Measurements from ENCODE around the gene ZNF516. TPM values are rescaled to one million over a fixed set of nuclear protein-coding genes. Genes with fewer than 3 reads are reported as not detected.

The ZNF516 gene
- total and polyA plus RNA-seq, 4 donors, result 2.5 to 12.2 (median 7.6) TPM

DNA sequence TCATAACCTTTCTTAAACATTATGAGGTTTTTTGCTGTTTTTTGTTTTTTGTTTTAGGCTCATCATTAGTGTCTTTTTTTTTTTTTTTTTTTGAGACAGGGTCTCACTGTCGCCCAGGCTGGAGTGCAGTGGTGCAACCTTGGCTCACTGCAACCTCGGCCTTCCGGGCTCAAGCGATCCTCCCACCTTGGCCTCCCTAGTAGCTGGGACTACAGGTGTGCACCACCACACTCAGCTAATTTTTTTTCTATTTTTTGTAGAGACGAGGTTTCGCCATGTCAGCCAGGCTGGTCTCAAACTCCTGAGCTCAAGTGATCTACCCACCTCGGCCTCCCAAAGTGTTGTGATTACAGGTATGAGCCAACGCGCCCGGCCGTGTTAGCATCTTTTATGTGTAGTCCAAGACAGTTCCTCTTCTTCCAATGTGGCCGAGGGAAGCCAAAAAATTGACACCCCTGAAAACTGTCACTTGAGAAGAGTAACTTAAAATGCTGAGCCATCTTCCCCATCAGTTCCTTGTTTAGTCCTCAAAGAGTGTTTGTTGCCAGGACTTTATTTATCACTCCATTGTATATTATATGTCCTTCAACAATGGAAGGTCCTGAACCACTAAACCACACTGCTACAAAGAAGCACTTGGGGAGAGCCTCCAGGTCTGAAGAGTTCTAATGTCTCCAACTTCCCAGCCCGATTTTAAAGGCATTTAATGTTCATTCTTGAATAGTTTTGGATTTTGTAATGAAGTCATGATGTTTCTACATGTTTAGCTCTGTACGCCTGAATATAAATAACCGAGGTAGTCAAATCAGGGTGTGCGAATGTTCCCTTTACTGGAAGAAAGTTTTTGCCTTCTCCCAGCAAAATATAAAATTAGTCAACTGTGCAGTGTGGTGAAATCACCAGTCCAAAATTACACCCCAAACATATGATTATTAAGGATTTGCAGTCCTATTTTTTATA lies 26.4 kb downstream of the ZNF516 start:
- H3K4me1 ChIP-seq (ENCODE audit: control insufficient read depth in 4 of 4, insufficient read depth in 4 of 4, low read length in 3 of 4), result peaks cover 0 to 4% (median 3%) of the 10 kb centered on the region in 4 donors
- H3K9me3 ChIP-seq (ENCODE audit: control insufficient read depth in 4 of 4, low read length in 3 of 4), result no peaks in the 10 kb centered on the region
- peaks cover 0 to 1% (median 0%) of the 10 kb centered on the region in 4 donors for H3K36me3 ChIP-seq (ENCODE audit: control insufficient read depth in 4 of 4, insufficient read depth in 3 of 4, low read depth in 1 of 4, low read length in 3 of 4)
- no peak overlapping the region for H3K9ac ChIP-seq (ENCODE audit: low read depth in 1 of 2, low read length in 2 of 2)
- TF ChIP-seq FOXA2 (IDR thresholded peaks at IDR 0.05) (no peak), TAF1 (conservative IDR thresholded peaks at IDR 0.05) (no peak), FOXA1 (IDR thresholded peaks at IDR 0.05) (no peak), HNF4G (IDR thresholded peaks at IDR 0.05) (no peak)
- no peak overlapping the region for H3K27ac ChIP-seq (ENCODE audit: low read depth in 1 of 2, low read length in 2 of 2)
- no peak for DNase-seq (ENCODE audit: low spot score)
- no peaks in the 10 kb centered on the region for H3K27me3 ChIP-seq (ENCODE audit: control insufficient read depth in 4 of 4, insufficient read depth in 4 of 4, low read length in 3 of 4)
- no peak overlapping the region for H3K4me3 ChIP-seq (ENCODE audit: low read depth in 1 of 3, low read length in 3 of 3)
- 86% methylated on average over 16 of the region's 16 CpGs for WGBS

GRCh38 chr18:76467371-76468190 lies 27.5 kb downstream of the ZNF516 start:
- WGBS, result 71% methylated on average over 19 of the region's 19 CpGs
- Histone ChIP-seq H3K9ac (ENCODE audit: low read depth in 1 of 2, low read length in 2 of 2) (no peak overlapping the region), H3K9me3 (ENCODE audit: control insufficient read depth in 4 of 4, low read length in 3 of 4) (no peaks in the 10 kb centered on the region), H3K4me1 (ENCODE audit: control insufficient read depth in 4 of 4, insufficient read depth in 4 of 4, low read length in 3 of 4) (peaks cover 0 to 4% (median 3%) of the 10 kb centered on the region in 4 donors), H3K36me3 (ENCODE audit: control insufficient read depth in 4 of 4, insufficient read depth in 3 of 4, low read depth in 1 of 4, low read length in 3 of 4) (peaks cover 0 to 1% (median 0%) of the 10 kb centered on the region in 4 donors), H3K27ac (ENCODE audit: low read depth in 1 of 2, low read length in 2 of 2) (no peak overlapping the region), H3K27me3 (ENCODE audit: control insufficient read depth in 4 of 4, insufficient read depth in 4 of 4, low read length in 3 of 4) (no peaks in the 10 kb centered on the region), H3K4me3 (ENCODE audit: low read depth in 1 of 3, low read length in 3 of 3) (no peak overlapping the region)
- TF ChIP-seq HNF4A (conservative IDR thresholded peaks at IDR 0.05), result no peak
- TF ChIP-seq EGR1 (IDR thresholded peaks at IDR 0.05; ENCODE audit: low read depth in 2 of 2), result no peak
- no peak for TF ChIP-seq FOXA1 (IDR thresholded peaks at IDR 0.05)
- TF ChIP-seq GABPA (IDR thresholded peaks at IDR 0.05 in 1 of 2, conservative IDR thresholded peaks at IDR 0.05 in 1 of 2), result no peak
- no peak for TF ChIP-seq HNF4G (IDR thresholded peaks at IDR 0.05)
- no peak for TF ChIP-seq RXRA (IDR thresholded peaks at IDR 0.05)
- TF ChIP-seq, protein P1, sequence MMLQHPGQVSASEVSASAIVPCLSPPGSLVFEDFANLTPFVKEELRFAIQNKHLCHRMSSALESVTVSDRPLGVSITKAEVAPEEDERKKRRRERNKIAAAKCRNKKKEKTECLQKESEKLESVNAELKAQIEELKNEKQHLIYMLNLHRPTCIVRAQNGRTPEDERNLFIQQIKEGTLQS (IDR thresholded peaks at IDR 0.05), result no peak
- no peak for TF ChIP-seq TAF1 (conservative IDR thresholded peaks at IDR 0.05)
- TF ChIP-seq, protein P2, sequence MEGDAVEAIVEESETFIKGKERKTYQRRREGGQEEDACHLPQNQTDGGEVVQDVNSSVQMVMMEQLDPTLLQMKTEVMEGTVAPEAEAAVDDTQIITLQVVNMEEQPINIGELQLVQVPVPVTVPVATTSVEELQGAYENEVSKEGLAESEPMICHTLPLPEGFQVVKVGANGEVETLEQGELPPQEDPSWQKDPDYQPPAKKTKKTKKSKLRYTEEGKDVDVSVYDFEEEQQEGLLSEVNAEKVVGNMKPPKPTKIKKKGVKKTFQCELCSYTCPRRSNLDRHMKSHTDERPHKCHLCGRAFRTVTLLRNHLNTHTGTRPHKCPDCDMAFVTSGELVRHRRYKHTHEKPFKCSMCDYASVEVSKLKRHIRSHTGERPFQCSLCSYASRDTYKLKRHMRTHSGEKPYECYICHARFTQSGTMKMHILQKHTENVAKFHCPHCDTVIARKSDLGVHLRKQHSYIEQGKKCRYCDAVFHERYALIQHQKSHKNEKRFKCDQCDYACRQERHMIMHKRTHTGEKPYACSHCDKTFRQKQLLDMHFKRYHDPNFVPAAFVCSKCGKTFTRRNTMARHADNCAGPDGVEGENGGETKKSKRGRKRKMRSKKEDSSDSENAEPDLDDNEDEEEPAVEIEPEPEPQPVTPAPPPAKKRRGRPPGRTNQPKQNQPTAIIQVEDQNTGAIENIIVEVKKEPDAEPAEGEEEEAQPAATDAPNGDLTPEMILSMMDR (IDR thresholded peaks at IDR 0.05; ENCODE audit: low read depth, low read length, missing input control), result no peak
- no peak for DNase-seq (ENCODE audit: low spot score)

GRCh38 chr18:76466410-76466991 lies 28.5 kb downstream of the ZNF516 start:
- H3K36me3 ChIP-seq (ENCODE audit: control insufficient read depth in 4 of 4, insufficient read depth in 3 of 4, low read depth in 1 of 4, low read length in 3 of 4), result peaks cover 0 to 1% (median 0%) of the 10 kb centered on the region in 4 donors
- 95% methylated on average over 20 of the region's 20 CpGs for WGBS
- no peak overlapping the region for H3K9ac ChIP-seq (ENCODE audit: low read depth in 1 of 2, low read length in 2 of 2)
- H3K27me3 ChIP-seq (ENCODE audit: control insufficient read depth in 4 of 4, insufficient read depth in 4 of 4, low read length in 3 of 4), result no peaks in the 10 kb centered on the region
- peaks cover 0 to 4% (median 1%) of the 10 kb centered on the region in 4 donors for H3K4me1 ChIP-seq (ENCODE audit: control insufficient read depth in 4 of 4, insufficient read depth in 4 of 4, low read length in 3 of 4)
- peak overlapping the region in 1 of 2 donors; percentile 24 for H3K27ac ChIP-seq (ENCODE audit: low read depth in 1 of 2, low read length in 2 of 2)
- no peak overlapping the region for H3K4me3 ChIP-seq (ENCODE audit: low read depth in 1 of 3, low read length in 3 of 3)
- H3K9me3 ChIP-seq (ENCODE audit: control insufficient read depth in 4 of 4, low read length in 3 of 4), result no peaks in the 10 kb centered on the region
- DNase-seq (ENCODE audit: low spot score), result no peak
- TF ChIP-seq FOXA1 (IDR thresholded peaks at IDR 0.05) (no peak), RAD21 (IDR thresholded peaks at IDR 0.05) (no peak), HNF4G (IDR thresholded peaks at IDR 0.05) (no peak), EGR1 (IDR thresholded peaks at IDR 0.05; ENCODE audit: low read depth in 2 of 2) (no peak), JUND (IDR thresholded peaks at IDR 0.05) (no peak), HNF4A (conservative IDR thresholded peaks at IDR 0.05) (no peak), GABPA (IDR thresholded peaks at IDR 0.05 in 1 of 2, conservative IDR thresholded peaks at IDR 0.05 in 1 of 2) (no peak), TAF1 (conservative IDR thresholded peaks at IDR 0.05) (no peak), RXRA (IDR thresholded peaks at IDR 0.05) (no peak), FOXA2 (IDR thresholded peaks at IDR 0.05) (no peak), SP1 (IDR thresholded peaks at IDR 0.05) (no peak), ZBTB33 (IDR thresholded peaks at IDR 0.05) (no peak), NR2F2 (IDR thresholded peaks at IDR 0.05) (no peak)
- TF ChIP-seq, protein P2 (IDR thresholded peaks at IDR 0.05; ENCODE audit: low read depth, low read length, missing input control), result no peak

All from liver (tissue), 9 donors.